HG03060 (cell line): ENCODE results near the gene ALDH8A1.
A peak's percentile ranks its signal among the peaks of the same experiment; 100 is the strongest.

ENCODE experiments used
- ATAC-seq: cut with Tn5 transposase; IDR thresholded peaks from one replicate; pipeline ENCODE4 v1.9.1; 2021; ENCODE audit warnings: low read depth, moderate number of reproducible peaks; ENCODE audit not compliant: unreplicated experiment

ALDH8A1 gene

GRCh38 chr6:134949927-134950326 lies at the start of gene ALDH8A1:
TSS of gene ALDH8A1 (minus strand) at chr6:134950101. CDS start at chr6:134950053, 48 bp downstream.
- no peak for ATAC-seq

GRCh38 chr6:134999107-134999506 lies 49.2 kb upstream of the ALDH8A1 start:
- no peak for ATAC-seq

GRCh38 chr6:134997133-134997995 lies 47.5 kb upstream of the ALDH8A1 start:
- no peak for ATAC-seq

- no peak for ATAC-seq
These were observed 45.6 kb upstream of the ALDH8A1 start for GRCh38 chr6:134995536-134995935.

GRCh38 chr6:134994431-134994830 lies 44.5 kb upstream of the ALDH8A1 start:
- ATAC-seq = no peak

- no peak for ATAC-seq
These were observed 42.3 kb upstream of the ALDH8A1 start for GRCh38 chr6:134992155-134992554.

- ATAC-seq = no peak
These were observed 40.4 kb upstream of the ALDH8A1 start for GRCh38 chr6:134990262-134990661.

GRCh38 chr6:134984821-134985220 lies 34.9 kb upstream of the ALDH8A1 start:
- ATAC-seq = no peak

- no peak for ATAC-seq
These were observed 33.9 kb upstream of the ALDH8A1 start for GRCh38 chr6:134983823-134984222.

- ATAC-seq = no peak
These were observed 32.3 kb upstream of the ALDH8A1 start for GRCh38 chr6:134982161-134982560.

GRCh38 chr6:134980846-134981245 lies 30.9 kb upstream of the ALDH8A1 start:
- ATAC-seq = no peak

- ATAC-seq = peak; percentile 72
These were observed 29.2 kb upstream of the ALDH8A1 start for GRCh38 chr6:134979142-134979541.

GRCh38 chr6:134974370-134974769 lies 24.5 kb upstream of the ALDH8A1 start:
- ATAC-seq = no peak

GRCh38 chr6:134967711-134968110 lies 17.8 kb upstream of the ALDH8A1 start:
- ATAC-seq = no peak

GRCh38 chr6:134964451-134965203 lies 14.7 kb upstream of the ALDH8A1 start:
- ATAC-seq = no peak

- ATAC-seq = no peak
These were observed 12.5 kb upstream of the ALDH8A1 start for GRCh38 chr6:134962421-134962820.

- ATAC-seq = no peak
These were observed 11.5 kb upstream of the ALDH8A1 start for GRCh38 chr6:134961366-134961765.

GRCh38 chr6:134959603-134960002 lies 9.7 kb upstream of the ALDH8A1 start:
- no peak for ATAC-seq

- no peak for ATAC-seq
These were observed 6.8 kb upstream of the ALDH8A1 start for GRCh38 chr6:134956676-134957075.

GRCh38 chr6:134956032-134956431 lies 6.1 kb upstream of the ALDH8A1 start:
- ATAC-seq = no peak

GRCh38 chr6:134954272-134955000 lies 4.5 kb upstream of the ALDH8A1 start:
- ATAC-seq = no peak
